Lower leg skin (tissue), 3 donors: Measurements from ENCODE around the gene CPO.

ENCODE experiments used
- POLR2A ChIP-seq, 2 donors: fragments of 450-650 bp; IDR thresholded peaks; one replicate each; pipeline ENCODE4 v1.6.1; 2016 to 2017; ENCODE audit warnings: antibody characterized with exemption in 2 of 2, mild to moderate bottlenecking in 1 of 2, moderate library complexity in 1 of 2
- TF ChIP-seq, protein P1 (sequence below), 3 donors: fragments of 450-650 bp; IDR thresholded peaks; one replicate each; pipeline ENCODE4 v1.5.1; 2016; ENCODE audit warnings: antibody characterized with exemption in 3 of 3, mild to moderate bottlenecking in 3 of 3, moderate library complexity in 2 of 3

DNA sequence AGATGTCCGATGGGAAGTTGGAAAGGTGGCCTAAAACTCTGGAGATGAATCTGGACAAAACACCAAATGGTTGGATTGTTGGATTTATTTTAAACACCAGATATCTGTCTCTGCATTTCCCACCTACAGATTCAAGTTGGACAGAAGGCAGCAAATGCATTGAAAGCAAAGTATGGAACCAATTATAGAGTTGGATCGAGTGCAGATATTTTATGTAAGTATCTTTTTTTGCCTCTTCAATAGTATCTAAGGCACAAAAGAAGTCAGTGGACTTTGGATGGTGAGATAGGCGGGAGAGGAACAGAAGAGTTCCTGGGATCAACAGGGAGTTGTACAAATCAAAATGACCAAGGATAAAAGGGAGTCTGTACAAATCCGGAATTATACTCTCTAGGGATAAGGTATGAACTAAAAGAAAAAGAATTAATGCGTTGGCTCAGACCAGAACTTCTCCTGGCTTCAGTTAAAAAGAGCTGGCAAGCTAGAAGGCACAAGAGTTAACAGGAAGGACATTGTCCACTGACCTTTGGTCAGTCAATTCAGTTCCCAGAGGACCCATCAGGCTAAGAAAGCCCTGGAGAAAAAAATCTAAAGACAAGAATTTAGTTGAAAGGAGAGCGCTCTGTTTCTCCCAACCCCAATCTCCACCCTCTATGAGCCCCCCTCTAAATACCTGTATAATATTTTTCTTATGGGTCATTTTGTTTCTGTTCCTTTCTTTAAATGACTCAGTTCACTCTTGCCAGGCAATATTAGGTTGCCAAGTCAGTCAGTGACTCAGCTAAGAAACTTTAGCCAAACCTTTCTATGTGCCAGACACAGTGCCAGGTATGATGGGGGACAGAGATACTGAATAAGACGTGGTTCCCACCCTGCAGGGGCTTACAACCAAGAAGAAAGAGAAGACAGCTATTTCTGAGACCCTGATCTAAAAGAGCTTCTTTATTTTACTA lies 29.1 kb downstream of the CPO start:
- TF ChIP-seq, protein P1, sequence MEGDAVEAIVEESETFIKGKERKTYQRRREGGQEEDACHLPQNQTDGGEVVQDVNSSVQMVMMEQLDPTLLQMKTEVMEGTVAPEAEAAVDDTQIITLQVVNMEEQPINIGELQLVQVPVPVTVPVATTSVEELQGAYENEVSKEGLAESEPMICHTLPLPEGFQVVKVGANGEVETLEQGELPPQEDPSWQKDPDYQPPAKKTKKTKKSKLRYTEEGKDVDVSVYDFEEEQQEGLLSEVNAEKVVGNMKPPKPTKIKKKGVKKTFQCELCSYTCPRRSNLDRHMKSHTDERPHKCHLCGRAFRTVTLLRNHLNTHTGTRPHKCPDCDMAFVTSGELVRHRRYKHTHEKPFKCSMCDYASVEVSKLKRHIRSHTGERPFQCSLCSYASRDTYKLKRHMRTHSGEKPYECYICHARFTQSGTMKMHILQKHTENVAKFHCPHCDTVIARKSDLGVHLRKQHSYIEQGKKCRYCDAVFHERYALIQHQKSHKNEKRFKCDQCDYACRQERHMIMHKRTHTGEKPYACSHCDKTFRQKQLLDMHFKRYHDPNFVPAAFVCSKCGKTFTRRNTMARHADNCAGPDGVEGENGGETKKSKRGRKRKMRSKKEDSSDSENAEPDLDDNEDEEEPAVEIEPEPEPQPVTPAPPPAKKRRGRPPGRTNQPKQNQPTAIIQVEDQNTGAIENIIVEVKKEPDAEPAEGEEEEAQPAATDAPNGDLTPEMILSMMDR (IDR thresholded peaks at IDR 0.05) = no peak
- TF ChIP-seq POLR2A (IDR thresholded peaks at IDR 0.05) = no peak
